Osteoblast (primary cell): ENCODE measurements around the gene KCNJ12. TPM values are rescaled to one million over a fixed set of nuclear protein-coding genes. Genes with fewer than 3 reads are reported as not detected.
"Not testable (repeated sequence)": the region's sequence is repeated elsewhere in the genome, so short reads cannot be mapped to it uniquely, and the experiment has no call there.

Source experiments
- DNase-seq: peaks from one replicate; pipeline ENCODE4 v3.0.0; 2011; ENCODE audit warnings: low spot score, mixed read lengths; ENCODE audit not compliant: insufficient read length; ENCODE audit errors: missing footprints
- H2AFZ ChIP-seq: 2 replicates; pipeline ENCODE4 v1.6.0; 2011; ENCODE audit warnings: mild to moderate bottlenecking, low read length
- H3K27ac ChIP-seq: 2 replicates; pipeline ENCODE4 v1.5.1; 2011; ENCODE audit warnings: mild to moderate bottlenecking, low read depth, low read length, moderate library complexity
- H3K27me3 ChIP-seq: 2 replicates; pipeline ENCODE4 v1.6.0; 2012; ENCODE audit warnings: mild to moderate bottlenecking, control low read depth, inconsistent platforms, low read length, moderate library complexity; ENCODE audit not compliant: insufficient read depth
- H3K36me3 ChIP-seq: 2 replicates; pipeline ENCODE4 v1.5.1; 2011; ENCODE audit warnings: mild to moderate bottlenecking, low read length, control low read depth, moderate library complexity; ENCODE audit not compliant: insufficient read depth
- H3K4me1 ChIP-seq: 2 replicates; pipeline ENCODE4 v1.5.1; 2011; ENCODE audit warnings: mild to moderate bottlenecking, low read length, control low read depth, moderate library complexity; ENCODE audit not compliant: insufficient read depth
- H3K4me2 ChIP-seq: 2 replicates; pipeline ENCODE4 v1.6.0; 2011; ENCODE audit warnings: mild to moderate bottlenecking, low read length; ENCODE audit not compliant: insufficient read depth
- H3K4me3 ChIP-seq: fragments of 200-600 bp; sonication (generic); 3 replicates; pipeline ENCODE4 v1.5.1; 2012; ENCODE audit warnings: mild to moderate bottlenecking, low read length, inconsistent platforms; ENCODE audit not compliant: insufficient read depth
- H3K79me2 ChIP-seq: 2 replicates; pipeline ENCODE4 v1.6.0; 2012; ENCODE audit warnings: mild to moderate bottlenecking, low read length, control low read depth, inconsistent platforms; ENCODE audit not compliant: insufficient read depth
- H3K9me3 ChIP-seq: 2 replicates; pipeline ENCODE4 v1.5.1; 2011; ENCODE audit warnings: low read depth, low read length, control low read depth
- H4K20me1 ChIP-seq: 2 replicates; pipeline ENCODE4 v1.6.0; 2012; ENCODE audit warnings: mild to moderate bottlenecking, low read length, control low read depth; ENCODE audit not compliant: insufficient read depth
- CTCF ChIP-seq: IDR thresholded peaks from 2 replicates; pipeline ENCODE4 v1.5.1; 2011; ENCODE audit warnings: mild to moderate bottlenecking, low read depth, low read length, moderate library complexity; ENCODE audit errors: extremely low read depth
- total RNA-seq: library from RNA; depleted of rRNA; stranded (reverse); fragments of >200 nt; gene quantifications from 2 replicates; pipeline ENCODE4 v1.2.3, GENCODE V29; 2012

Gene KCNJ12
- total RNA-seq, 1 donor, result under 0.01 TPM

GRCh38 chr17:21445091-21445650, 69.0 kb downstream of the KCNJ12 start:
- Histone ChIP-seq H3K4me2 (no peak overlapping the region), H3K4me3 (no peak overlapping the region), H3K4me1 (no peaks in the 10 kb centered on the region)

GRCh38 chr17:21447552-21447951, 71.4 kb downstream of the KCNJ12 start:
- not testable (repeated sequence) for H4K20me1 ChIP-seq, H3K4me3 ChIP-seq, H3K79me2 ChIP-seq, H3K4me2 ChIP-seq, DNase-seq, H3K4me1 ChIP-seq, H3K9me3 ChIP-seq, H3K27ac ChIP-seq, H3K36me3 ChIP-seq, H3K27me3 ChIP-seq, H2AFZ ChIP-seq

More at GRCh38 chr17:21445091-21445650, 69.0 kb downstream of the KCNJ12 start:
- no peaks in the 10 kb centered on the region for H3K27me3 ChIP-seq
- no peaks in the 10 kb centered on the region for H4K20me1 ChIP-seq
- no peak for DNase-seq
- H3K36me3 ChIP-seq, result no peaks in the 10 kb centered on the region
- TF ChIP-seq CTCF, result no peak
- H2AFZ ChIP-seq, result no peak overlapping the region
- no peak overlapping the region for H3K27ac ChIP-seq
- H3K79me2 ChIP-seq, result no peaks in the 10 kb centered on the region
- no peaks in the 10 kb centered on the region for H3K9me3 ChIP-seq

- H3K79me2 ChIP-seq, H4K20me1 ChIP-seq, H2AFZ ChIP-seq, H3K4me3 ChIP-seq, H3K27ac ChIP-seq, H3K4me2 ChIP-seq, DNase-seq, H3K36me3 ChIP-seq, H3K4me1 ChIP-seq, H3K27me3 ChIP-seq, H3K9me3 ChIP-seq: not testable (repeated sequence)
- peak; percentile 45 for TF ChIP-seq CTCF
These were observed 73.7 kb downstream of the KCNJ12 start for GRCh38 chr17:21449891-21450290.

GRCh38 chr17:21451975-21452374, 75.8 kb downstream of the KCNJ12 start:
- no peak for TF ChIP-seq CTCF
- Histone ChIP-seq H3K9me3 (no peaks in the 10 kb centered on the region), H4K20me1 (no peaks in the 10 kb centered on the region), H3K79me2 (no peaks in the 10 kb centered on the region), H3K36me3 (no peaks in the 10 kb centered on the region), H3K4me1 (no peaks in the 10 kb centered on the region), H3K27me3 (peaks cover 2% of the 10 kb centered on the region), H3K27ac (no peak overlapping the region), H2AFZ (no peak overlapping the region), H3K4me2 (no peak overlapping the region), H3K4me3 (no peak overlapping the region)
- no peak for DNase-seq
